COLO829 (cell line): Measurements from ENCODE around the gene SLC15A3.
"Not testable (repeated sequence)": the region's sequence is repeated elsewhere in the genome, so short reads cannot be mapped to it uniquely, and the experiment has no call there.

Experiments
- DNase-seq: peaks from one replicate; pipeline ENCODE4 v3.0.0; 2012; ENCODE audit warnings: low spot score

SLC15A3 gene

GRCh38 chr11:60913793-60914632 is 38.0 kb downstream of the SLC15A3 start, which contains the start of gene TMEM109:
TMEM109 (plus strand) TSS chr11:60914158; CDS start chr11:60919694, 5,536 bp downstream.
- peak; percentile 95 for DNase-seq

GRCh38 chr11:60912851-60913528 is 39.0 kb downstream of the SLC15A3 start:
- no peak for DNase-seq

- no peak for DNase-seq
These were observed 39.6 kb downstream of the SLC15A3 start for GRCh38 chr11:60912223-60912850.

- DNase-seq: no peak
These were observed 41.1 kb downstream of the SLC15A3 start for GRCh38 chr11:60910711-60911380.

GRCh38 chr11:60910281-60910687 is 41.7 kb downstream of the SLC15A3 start:
- no peak for DNase-seq

DNA sequence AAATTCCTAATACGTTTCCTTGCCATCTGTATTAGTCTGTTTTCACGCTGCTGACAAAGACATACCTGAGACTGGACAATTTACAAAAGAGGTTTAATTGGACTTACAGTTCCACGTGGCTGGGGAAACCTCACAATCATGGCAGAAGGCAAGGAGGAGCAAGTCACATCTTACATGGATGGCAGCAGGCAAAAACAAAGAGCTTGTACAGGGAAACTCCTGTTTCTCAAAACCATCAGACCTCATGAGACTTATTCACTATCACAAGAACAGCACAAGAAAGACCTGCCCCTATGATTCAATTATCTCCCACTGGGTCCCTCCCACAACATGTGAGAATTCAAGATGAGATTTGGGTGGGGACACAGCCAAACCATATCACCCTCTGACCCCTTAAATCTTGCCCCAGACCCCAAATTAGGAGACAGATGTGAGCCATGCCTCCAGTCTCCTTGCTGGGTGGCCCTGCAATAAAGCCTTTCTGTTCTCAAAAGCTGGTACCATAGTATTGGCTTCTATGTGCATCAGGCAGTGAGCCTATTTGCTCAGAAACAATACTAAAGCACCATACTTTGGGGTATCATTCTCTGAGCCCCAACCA is 42.2 kb downstream of the SLC15A3 start:
- DNase-seq: not testable (repeated sequence)

DNA sequence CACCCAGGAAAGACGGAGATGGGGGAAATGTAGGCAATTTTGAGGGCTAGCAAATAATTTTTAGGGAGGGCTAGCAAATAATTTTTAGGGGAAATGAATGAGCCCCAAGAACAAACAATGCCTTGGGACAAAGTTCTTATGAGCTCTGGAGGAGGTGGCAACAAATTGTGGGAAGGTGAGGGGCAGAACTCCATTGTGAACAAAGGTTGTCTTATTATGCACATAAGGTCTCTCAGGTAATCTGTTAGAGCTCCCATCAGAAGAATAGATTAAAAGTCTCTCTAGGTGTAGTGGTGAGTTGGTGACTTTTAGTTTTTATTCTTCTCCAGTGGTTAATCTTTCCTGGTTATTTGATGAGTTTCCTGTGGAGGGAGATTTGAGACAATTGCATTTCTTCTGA is 43.2 kb downstream of the SLC15A3 start:
- no peak for DNase-seq

DNA sequence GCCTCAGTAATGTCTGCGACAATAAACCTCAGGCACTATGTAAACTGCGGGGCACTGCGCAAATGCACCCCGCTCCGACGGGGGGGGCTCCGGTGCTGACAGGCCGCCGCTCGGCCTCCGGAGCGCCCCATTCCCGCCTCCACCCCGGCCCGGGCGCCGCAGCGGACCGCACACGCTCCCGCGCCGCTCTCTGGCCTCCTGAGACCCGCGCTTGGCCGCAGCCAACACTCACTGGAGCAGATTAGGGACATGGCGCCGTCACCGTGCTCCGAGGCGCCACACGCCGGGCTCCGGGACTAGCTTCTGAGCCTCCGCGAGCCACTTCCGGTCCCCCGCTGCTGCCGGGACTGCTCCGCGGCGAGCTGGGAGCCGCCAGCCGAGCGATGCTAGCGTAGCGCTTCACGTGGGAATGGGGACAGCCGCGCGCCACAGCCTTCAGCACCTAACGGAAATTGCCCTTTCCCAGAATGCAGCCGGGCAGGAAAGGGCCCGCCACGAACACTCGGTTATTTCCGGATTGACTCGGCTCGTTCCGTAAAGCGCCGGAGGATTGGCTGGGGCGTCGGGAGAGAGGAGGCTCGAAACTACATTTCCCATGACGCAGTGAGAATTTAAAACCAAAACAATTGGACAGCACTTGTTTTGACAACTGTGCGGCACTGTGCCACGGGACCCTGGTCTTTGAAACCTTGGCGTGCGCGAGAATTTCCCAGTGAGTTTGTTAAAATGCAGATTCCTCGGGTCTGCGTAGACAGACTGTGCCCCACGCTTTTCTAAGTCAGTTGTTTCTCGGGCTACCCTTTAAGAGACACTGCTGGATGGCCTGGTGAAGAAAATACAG is 45.6 kb downstream of the SLC15A3 start, which contains the start of gene PRPF19:
Gene PRPF19 (minus strand): TSS at position 454 of the 841 bp plus-strand sequence. CDS start 203 bp downstream, at position 251.
- DNase-seq: peak; percentile 99

DNA sequence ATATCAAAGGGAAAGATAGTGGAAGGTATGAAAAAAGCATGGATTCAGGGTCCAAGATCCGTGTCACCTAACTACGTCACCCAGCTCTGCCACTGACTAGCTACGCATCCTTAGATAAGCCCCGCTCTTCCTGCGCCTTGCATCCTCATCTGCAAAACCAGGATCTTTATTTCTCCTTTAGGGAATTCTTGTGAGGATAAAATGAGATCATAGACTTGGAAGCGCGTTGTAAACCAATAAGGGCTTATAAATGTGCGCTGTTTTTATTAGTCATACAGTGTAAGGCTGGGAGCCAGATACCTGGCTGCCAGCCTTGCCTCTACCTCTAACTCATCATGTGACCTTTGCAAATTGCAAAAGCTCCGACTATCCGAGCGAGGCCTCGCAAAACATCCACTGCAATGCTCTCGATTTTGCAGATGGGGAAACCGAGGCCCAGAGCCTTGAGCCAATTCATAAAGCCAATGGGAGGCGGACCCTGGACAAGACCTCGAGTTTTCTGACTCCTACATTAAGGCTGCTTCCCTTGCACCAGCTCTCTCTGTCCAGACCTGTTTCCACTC is 46.3 kb downstream of the SLC15A3 start:
- no peak for DNase-seq

DNA sequence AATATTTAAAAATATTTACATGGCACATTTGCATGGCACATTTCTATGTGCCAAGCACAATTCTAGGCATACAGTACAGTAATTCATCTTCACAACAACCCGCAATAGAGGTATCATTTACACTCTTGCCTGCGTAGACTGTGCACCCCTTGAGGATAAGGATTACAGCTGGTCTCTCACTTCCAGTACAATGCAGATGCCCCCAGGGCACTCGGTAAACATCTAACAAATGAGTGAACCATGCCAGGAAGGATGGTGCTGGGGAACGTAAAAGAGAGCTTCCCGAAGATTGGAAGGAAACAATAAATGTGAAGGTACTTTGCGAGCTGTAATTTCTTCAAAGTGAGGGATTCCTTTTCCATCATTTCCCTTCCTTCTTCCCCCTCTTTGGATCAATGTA is 46.9 kb downstream of the SLC15A3 start:
- DNase-seq: no peak

- DNase-seq: no peak
These were observed 49.4 kb downstream of the SLC15A3 start for GRCh38 chr11:60902625-60903024.

GRCh38 chr11:60900673-60901404 is 51.1 kb downstream of the SLC15A3 start:
- DNase-seq: no peak

DNA sequence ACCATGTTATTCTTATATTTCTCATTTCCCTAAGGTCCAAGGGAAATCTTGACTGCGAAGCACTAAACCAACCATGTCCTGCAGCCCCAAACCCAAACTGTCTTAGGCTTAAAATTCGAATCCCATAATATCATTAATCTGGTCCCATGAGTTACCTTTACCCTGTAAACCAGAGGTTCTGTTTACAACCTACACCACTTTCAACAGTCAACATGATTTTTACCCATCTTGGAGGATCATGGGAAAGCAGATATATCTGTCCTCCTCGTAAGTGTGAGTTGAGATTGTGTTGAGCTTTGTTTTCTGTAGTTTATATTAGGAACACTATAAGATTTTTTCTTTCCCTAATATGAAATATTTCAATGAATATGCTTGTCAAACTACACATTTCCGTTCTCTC is 52.0 kb downstream of the SLC15A3 start:
- no peak for DNase-seq

DNA sequence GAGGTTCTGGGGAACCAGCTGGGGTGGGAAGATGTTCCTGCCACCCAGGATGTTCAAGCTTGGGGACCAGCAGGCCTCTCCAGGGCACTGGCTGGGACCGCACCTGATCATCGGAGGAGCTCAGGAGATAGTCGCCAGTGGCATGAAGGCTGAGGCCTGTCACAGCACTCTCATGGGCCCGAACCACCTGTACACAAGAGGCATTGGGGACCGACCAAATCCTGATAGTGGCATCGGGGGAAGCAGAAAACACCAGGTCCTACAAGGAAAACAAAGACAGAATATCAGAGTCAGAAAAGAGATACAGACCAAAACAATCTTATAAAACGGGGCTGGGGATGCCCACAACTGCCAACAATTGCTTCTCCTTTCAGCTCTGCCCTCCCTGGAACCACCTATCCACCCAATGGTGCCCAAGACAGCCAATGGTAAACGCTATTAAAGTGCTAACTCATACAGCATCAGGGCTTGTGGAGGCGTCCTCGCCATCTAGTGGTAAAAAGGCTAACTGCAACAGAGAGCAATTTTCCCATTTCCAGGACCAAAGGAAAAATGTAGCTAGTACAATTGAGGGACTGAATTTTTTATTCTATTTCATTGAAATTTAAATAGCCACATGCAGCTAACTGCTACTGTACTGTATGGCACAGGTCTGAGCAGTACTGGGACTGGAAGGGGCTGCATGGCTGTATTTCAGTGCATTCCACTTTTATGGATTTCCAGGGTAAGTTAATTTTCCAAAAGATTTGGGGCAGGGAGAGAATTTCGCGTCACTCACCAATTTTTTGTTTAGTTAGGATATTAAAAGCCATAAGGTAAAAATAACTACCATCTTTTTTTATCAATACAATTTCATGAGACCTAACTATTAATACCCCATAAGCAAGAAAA is 52.7 kb downstream of the SLC15A3 start:
- peak; percentile 61 for DNase-seq

GRCh38 chr11:60897496-60897895 is 54.5 kb downstream of the SLC15A3 start:
- DNase-seq: no peak

- no peak for DNase-seq
These were observed 56.3 kb downstream of the SLC15A3 start for GRCh38 chr11:60895687-60896086.

DNA sequence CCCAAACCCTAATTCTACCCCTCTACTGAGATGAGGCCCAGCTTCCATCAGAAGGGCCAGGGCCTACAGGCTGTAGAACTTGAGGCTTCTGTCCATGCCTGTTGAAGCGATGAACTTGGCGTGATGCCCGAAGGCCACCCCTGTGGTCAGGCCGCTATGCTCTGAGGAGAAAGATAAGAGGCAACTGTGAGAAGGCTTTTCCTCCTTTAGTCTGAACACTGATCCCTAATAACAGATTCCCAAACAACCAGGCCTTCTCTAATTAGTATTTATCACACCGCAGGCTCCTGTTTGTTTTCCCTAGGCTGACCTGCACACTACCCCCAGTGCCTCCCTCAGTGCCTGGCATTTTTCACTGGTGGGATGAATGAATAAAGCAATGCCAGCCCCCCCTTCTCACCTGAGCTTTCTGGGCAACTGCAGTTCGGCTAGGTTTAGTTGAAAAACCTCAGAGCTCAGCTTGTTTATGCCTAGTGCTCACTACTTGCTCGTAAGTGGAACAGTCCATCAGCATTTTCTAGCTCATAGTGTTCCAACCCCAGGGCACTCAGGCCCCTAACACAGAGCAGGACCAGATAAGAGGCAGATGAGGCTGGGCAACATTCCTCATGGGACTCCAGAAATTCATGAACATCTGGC is 60.8 kb downstream of the SLC15A3 start:
- no peak for DNase-seq

GRCh38 chr11:60890696-60891095 is 61.3 kb downstream of the SLC15A3 start:
- DNase-seq: no peak
